ENCODE measurements around the gene CRADD.
"Not testable (repeated sequence)": the region's sequence is repeated elsewhere in the genome, so short reads cannot be mapped to it uniquely, and the experiment has no call there.

Gene CRADD

GRCh38 chr12:93914281-93914680 is 237.1 kb downstream of the CRADD start:
- Mint-ChIP-seq H3K9me3 (no peaks in the 10 kb centered on the region), H3K4me3 (no peak overlapping the region), H3K36me3 (ENCODE audit: insufficient read depth) (no peaks in the 10 kb centered on the region), H3K4me1 (ENCODE audit: low read depth in 2 of 2) (no peaks in the 10 kb centered on the region), H3K27ac (no peak overlapping the region), H3K27me3 (peaks cover 0 to 6% of the 10 kb centered on the region in 2 donors)
- DNase-seq (no peak), ATAC-seq (replicated peaks) (no peak)

GRCh38 chr12:93915411-93915810 is 238.2 kb downstream of the CRADD start:
- ATAC-seq (replicated peaks) (no peak), DNase-seq (no peak)
- Mint-ChIP-seq H3K9me3 (no peaks in the 10 kb centered on the region), H3K4me3 (no peak overlapping the region), H3K27me3 (peaks cover 0 to 6% of the 10 kb centered on the region in 2 donors), H3K27ac (no peak overlapping the region), H3K4me1 (ENCODE audit: low read depth in 2 of 2) (no peaks in the 10 kb centered on the region), H3K36me3 (ENCODE audit: insufficient read depth) (no peaks in the 10 kb centered on the region)

GRCh38 chr12:93916402-93916801 is 239.2 kb downstream of the CRADD start:
- Mint-ChIP-seq H3K27ac (no peak overlapping the region), H3K4me3 (no peak overlapping the region), H3K9me3 (no peaks in the 10 kb centered on the region), H3K27me3 (peaks cover 0 to 6% of the 10 kb centered on the region in 2 donors), H3K36me3 (ENCODE audit: insufficient read depth) (no peaks in the 10 kb centered on the region), H3K4me1 (ENCODE audit: low read depth in 2 of 2) (no peaks in the 10 kb centered on the region)
- ATAC-seq (replicated peaks) (no peak), DNase-seq (no peak)

- ATAC-seq (replicated peaks) (no peak), DNase-seq (no peak)
- H3K27ac Mint-ChIP-seq: no peak overlapping the region
- no peak overlapping the region for H3K4me3 Mint-ChIP-seq
- H3K36me3 Mint-ChIP-seq (ENCODE audit: insufficient read depth): no peaks in the 10 kb centered on the region
- no peaks in the 10 kb centered on the region for H3K4me1 Mint-ChIP-seq (ENCODE audit: low read depth in 2 of 2)
- H3K9me3 Mint-ChIP-seq: no peaks in the 10 kb centered on the region
- peaks cover 0 to 3% of the 10 kb centered on the region in 2 donors for H3K27me3 Mint-ChIP-seq
Observed at GRCh38 chr12:93918262-93918661, 241.1 kb downstream of the CRADD start.

- no peaks in the 10 kb centered on the region for H3K9me3 Mint-ChIP-seq
Observed at GRCh38 chr12:93918900-93919299, 241.7 kb downstream of the CRADD start.

GRCh38 chr12:93921521-93921920 is 244.3 kb downstream of the CRADD start:
- no peaks in the 10 kb centered on the region for H3K9me3 Mint-ChIP-seq
- no peak for ATAC-seq (replicated peaks)
- DNase-seq: no peak
- H3K4me3 Mint-ChIP-seq: no peak overlapping the region
- no peaks in the 10 kb centered on the region for H3K36me3 Mint-ChIP-seq (ENCODE audit: insufficient read depth)
- no peaks in the 10 kb centered on the region for H3K27me3 Mint-ChIP-seq
- H3K27ac Mint-ChIP-seq: no peak overlapping the region
- peaks cover 0 to 2% of the 10 kb centered on the region in 2 donors for H3K4me1 Mint-ChIP-seq (ENCODE audit: low read depth in 2 of 2)

More at GRCh38 chr12:93918900-93919299, 241.7 kb downstream of the CRADD start:
- Mint-ChIP-seq H3K27ac (no peak overlapping the region), H3K4me3 (no peak overlapping the region), H3K4me1 (ENCODE audit: low read depth in 2 of 2) (no peaks in the 10 kb centered on the region), H3K36me3 (ENCODE audit: insufficient read depth) (no peaks in the 10 kb centered on the region), H3K27me3 (no peaks in the 10 kb centered on the region)
- no peak for DNase-seq
- no peak for ATAC-seq (replicated peaks)

- H3K9me3 Mint-ChIP-seq: no peaks in the 10 kb centered on the region
- ATAC-seq (replicated peaks): no peak
- H3K36me3 Mint-ChIP-seq (ENCODE audit: insufficient read depth): no peaks in the 10 kb centered on the region
- H3K27me3 Mint-ChIP-seq: no peaks in the 10 kb centered on the region
- DNase-seq: no peak
- no peak overlapping the region for H3K4me3 Mint-ChIP-seq
- no peak overlapping the region for H3K27ac Mint-ChIP-seq
- peaks cover 0 to 2% of the 10 kb centered on the region in 2 donors for H3K4me1 Mint-ChIP-seq (ENCODE audit: low read depth in 2 of 2)
Observed at GRCh38 chr12:93922583-93923006, 245.4 kb downstream of the CRADD start.

- Mint-ChIP-seq H3K4me1 (ENCODE audit: low read depth in 2 of 2) (peaks cover 0 to 2% of the 10 kb centered on the region in 2 donors), H3K36me3 (ENCODE audit: insufficient read depth) (no peaks in the 10 kb centered on the region), H3K9me3 (no peaks in the 10 kb centered on the region), H3K27me3 (no peaks in the 10 kb centered on the region), H3K4me3 (no peak overlapping the region), H3K27ac (no peak overlapping the region)
- DNase-seq: no peak
- peak; percentile 65 for ATAC-seq (replicated peaks)
Observed at GRCh38 chr12:93924367-93924766, 247.2 kb downstream of the CRADD start.

- no peaks in the 10 kb centered on the region for H3K9me3 Mint-ChIP-seq
- no peaks in the 10 kb centered on the region for H3K36me3 Mint-ChIP-seq (ENCODE audit: insufficient read depth)
- no peaks in the 10 kb centered on the region for H3K27me3 Mint-ChIP-seq
- H3K27ac Mint-ChIP-seq: no peak overlapping the region
- H3K4me3 Mint-ChIP-seq: no peak overlapping the region
- ATAC-seq (replicated peaks): no peak
- peaks cover 0 to 2% of the 10 kb centered on the region in 2 donors for H3K4me1 Mint-ChIP-seq (ENCODE audit: low read depth in 2 of 2)
- no peak for DNase-seq
Observed at GRCh38 chr12:93925585-93926205, 248.5 kb downstream of the CRADD start.

GRCh38 chr12:93926237-93926636 is 249.1 kb downstream of the CRADD start:
- H3K9me3 Mint-ChIP-seq: no peaks in the 10 kb centered on the region
- ATAC-seq (replicated peaks): no peak
- no peak overlapping the region for H3K27ac Mint-ChIP-seq
- H3K36me3 Mint-ChIP-seq (ENCODE audit: insufficient read depth): no peaks in the 10 kb centered on the region
- H3K4me3 Mint-ChIP-seq: no peak overlapping the region
- H3K27me3 Mint-ChIP-seq: no peaks in the 10 kb centered on the region
- DNase-seq: no peak
- H3K4me1 Mint-ChIP-seq (ENCODE audit: low read depth in 2 of 2): peaks cover 0 to 2% of the 10 kb centered on the region in 2 donors

GRCh38 chr12:93929081-93929480 is 251.9 kb downstream of the CRADD start:
- not testable (repeated sequence) for H3K4me1 Mint-ChIP-seq (ENCODE audit: low read depth in 2 of 2); DNase-seq; H3K4me3 Mint-ChIP-seq; H3K36me3 Mint-ChIP-seq (ENCODE audit: insufficient read depth); H3K27ac Mint-ChIP-seq; H3K27me3 Mint-ChIP-seq; ATAC-seq (replicated peaks); H3K9me3 Mint-ChIP-seq

GRCh38 chr12:93937812-93938211 is 260.6 kb downstream of the CRADD start:
- no peak for ATAC-seq (replicated peaks)
- Mint-ChIP-seq H3K27me3 (peaks cover 0 to 5% of the 10 kb centered on the region in 2 donors), H3K27ac (no peak overlapping the region), H3K9me3 (peaks cover 5 to 7% of the 10 kb centered on the region in 2 donors), H3K4me3 (no peak overlapping the region), H3K4me1 (ENCODE audit: low read depth in 2 of 2) (no peaks in the 10 kb centered on the region), H3K36me3 (ENCODE audit: insufficient read depth) (no peaks in the 10 kb centered on the region)
- DNase-seq: no peak

- Mint-ChIP-seq H3K9me3 (peaks cover 5 to 7% of the 10 kb centered on the region in 2 donors), H3K27me3 (peaks cover 0 to 3% of the 10 kb centered on the region in 2 donors), H3K4me1 (ENCODE audit: low read depth in 2 of 2) (no peaks in the 10 kb centered on the region), H3K27ac (no peak overlapping the region), H3K4me3 (no peak overlapping the region), H3K36me3 (ENCODE audit: insufficient read depth) (no peaks in the 10 kb centered on the region)
- DNase-seq (no peak), ATAC-seq (replicated peaks) (no peak)
Observed at GRCh38 chr12:93938317-93938716, 261.1 kb downstream of the CRADD start.

- ATAC-seq (replicated peaks): no peak
- H3K4me3 Mint-ChIP-seq: no peak overlapping the region
- H3K27ac Mint-ChIP-seq: no peak overlapping the region
- DNase-seq: no peak
- no peaks in the 10 kb centered on the region for H3K27me3 Mint-ChIP-seq
- peaks cover 5 to 7% of the 10 kb centered on the region in 2 donors for H3K9me3 Mint-ChIP-seq
- no peaks in the 10 kb centered on the region for H3K36me3 Mint-ChIP-seq (ENCODE audit: insufficient read depth)
- no peaks in the 10 kb centered on the region for H3K4me1 Mint-ChIP-seq (ENCODE audit: low read depth in 2 of 2)
Observed at GRCh38 chr12:93938931-93939330, 261.8 kb downstream of the CRADD start.
